HepG2 (cell line): ENCODE results near the gene MAP2K1. TPM values are rescaled to one million over a fixed set of nuclear protein-coding genes. Genes with fewer than 3 reads are reported as not detected.

ENCODE experiments used
- ATAC-seq: fragments of 200-7000 bp; cut with Tn5 transposase; 3 replicates; pipeline ENCODE4 v1.9.1; 2020; ENCODE audit warnings: mild to moderate bottlenecking, moderate library complexity
- BruUV-seq: library from RNA; stranded (reverse); fragments of 400-500 nt; replicated peaks from 2 replicates; lab custom pipeline; 2021; lab: Mats Ljungman, UMichigan
- CTCF ChIA-PET: fragments of 300-600 bp; formaldehyde crosslinking; extraction: SDS; loops from one replicate; lab custom pipeline; 2021; ENCODE audit warnings: low total read pairs, inconsistent platforms, low intra/inter-chr PET ratio; lab: Yijun Ruan, JAX
- POLR2A ChIA-PET: fragments of 350-600 bp; sonication (Branson Sonifier 250); formaldehyde crosslinking; loops from one replicate; lab custom pipeline; 2020; ENCODE audit warnings: antibody characterized with exemption, inconsistent platforms; lab: Yijun Ruan, JAX
- DNase-seq: peaks from one replicate; pipeline ENCODE4 v3.0.0-alpha.2; 2015; ENCODE audit warnings: low spot score
- FAIRE-seq: peaks from 3 replicates; lab custom pipeline; 2011; peaks lifted over from hg19 to GRCh38; lab: Jason Lieb, UNC
- H2AFZ ChIP-seq: one replicate; pipeline ENCODE4 v1.6.1; 2011; ENCODE audit warnings: low read length, inconsistent platforms
- H3K27ac ChIP-seq: fragments of 300-600 bp; 3 replicates; pipeline ENCODE4 v1.8.0; 2011; ENCODE audit warnings: mixed run types, mild to moderate bottlenecking, mixed read lengths, low read length, inconsistent platforms; ENCODE audit not compliant: insufficient read depth; ENCODE audit errors: extremely low read length
- H3K27me3 ChIP-seq, 2 experiments: fragments of 200-600 bp in 1 of 2; 2 replicates in 1 of 2; 3 replicates in 1 of 2; pipeline versions ENCODE4 v1.6.0 to v1.8.0; 2011; ENCODE audit warnings: low read length in 2 of 2, mild to moderate bottlenecking in 2 of 2, moderate library complexity in 2 of 2, inconsistent platforms in 1 of 2; ENCODE audit not compliant: insufficient read depth in 2 of 2, control insufficient read depth in 1 of 2
- H3K36me3 ChIP-seq, 2 experiments: fragments of 200-600 bp in 1 of 2; replicated peaks in 1 of 2; 2 replicates in 1 of 2; 3 replicates in 1 of 2; pipeline versions ENCODE4 v1.5.1 to v1.8.0; 2011; ENCODE audit warnings: low read length in 2 of 2, inconsistent platforms in 1 of 2; ENCODE audit not compliant: insufficient read depth in 2 of 2, control insufficient read depth in 1 of 2
- H3K4me1 ChIP-seq: 2 replicates; pipeline ENCODE4 v1.5.1; 2012; ENCODE audit warnings: low read length, inconsistent platforms; ENCODE audit not compliant: insufficient read depth
- H3K4me2 ChIP-seq: 2 replicates; pipeline ENCODE4 v1.6.0; 2011; ENCODE audit warnings: low read depth, low read length, inconsistent platforms
- H3K4me3 ChIP-seq, 3 experiments: fragments of 200-600 bp in 1 of 3; sonication (generic), shearing (Covaris generic) in 1 of 3; replicated peaks in 1 of 3; 2 replicates each; pipeline ENCODE4 v1.5.1; 2011 to 2016; ENCODE audit warnings: low read length in 3 of 3, inconsistent platforms in 2 of 3, low read depth in 2 of 3, mild to moderate bottlenecking in 2 of 3, control low read depth in 1 of 3, mixed read lengths in 1 of 3; ENCODE audit not compliant: insufficient read depth in 1 of 3
- H3K79me2 ChIP-seq: one replicate; pipeline ENCODE4 v1.6.1; 2011; ENCODE audit warnings: low read length, inconsistent platforms; ENCODE audit not compliant: insufficient read depth
- H3K9ac ChIP-seq: 2 replicates; pipeline ENCODE4 v1.6.0; 2011; ENCODE audit warnings: mild to moderate bottlenecking, low read depth, low read length, inconsistent platforms; ENCODE audit not compliant: insufficient read depth
- H3K9me3 ChIP-seq: 2 replicates; pipeline ENCODE4 v1.5.1; 2012; ENCODE audit warnings: mild to moderate bottlenecking, low read length
- H4K20me1 ChIP-seq: 2 replicates; pipeline ENCODE4 v1.6.0; 2011; ENCODE audit warnings: inconsistent platforms, mild to moderate bottlenecking, low read length, moderate library complexity; ENCODE audit not compliant: insufficient read depth
- IRF2 ChIP-seq: IDR thresholded peaks from 2 replicates; pipeline ENCODE4 v1.6.1; 2018; ENCODE audit warnings: missing genetic modification reagents, missing compliant biosample characterization
- JDP2 ChIP-seq: sonication (generic); formaldehyde crosslinking; IDR thresholded peaks from 2 replicates; pipeline ENCODE4 v1.8.1; 2022; ENCODE audit warnings: missing genetic modification reagents, borderline replicate concordance
- JUNB ChIP-seq: sonication (generic); formaldehyde crosslinking; IDR thresholded peaks from 2 replicates; pipeline ENCODE4 v1.8.0; 2022; ENCODE audit warnings: missing genetic modification reagents, mild to moderate bottlenecking, borderline replicate concordance
- SALL2 ChIP-seq: sonication (generic); formaldehyde crosslinking; IDR thresholded peaks from 2 replicates; pipeline ENCODE4 v1.8.1; 2023; ENCODE audit warnings: mild to moderate bottlenecking, missing genetic modification reagents, inconsistent platforms
- TOE1 ChIP-seq: sonication (generic); formaldehyde crosslinking; IDR thresholded peaks from 2 replicates; pipeline ENCODE4 v1.4.0; 2020; ENCODE audit warnings: mild to moderate bottlenecking, missing genetic modification reagents
- ZBTB20 ChIP-seq: sonication (generic); formaldehyde crosslinking; IDR thresholded peaks from 2 replicates; pipeline ENCODE4 v1.8.1; 2023; ENCODE audit warnings: missing genetic modification reagents, low read depth, mild to moderate bottlenecking, borderline replicate concordance
- ZFP36L2 ChIP-seq: sonication (generic); formaldehyde crosslinking; IDR thresholded peaks from 2 replicates; pipeline ENCODE4 v1.4.0; 2020; ENCODE audit warnings: missing genetic modification reagents
- ZNF83 ChIP-seq: sonication (generic); formaldehyde crosslinking; IDR thresholded peaks from 2 replicates; pipeline ENCODE4 v1.4.0; 2020; ENCODE audit warnings: missing genetic modification reagents, mild to moderate bottlenecking, borderline replicate concordance
- ZSCAN22 ChIP-seq: sonication (generic); formaldehyde crosslinking; IDR thresholded peaks from 2 replicates; pipeline ENCODE4 v1.4.0; 2020; ENCODE audit warnings: mild to moderate bottlenecking, missing genetic modification reagents
- WGBS: methylation state at CpG from one replicate; pipeline ENCODE4 v1.1.6; 2017; ENCODE audit warnings: low lambda C conversion rate; 5-methylcytosine and 5-hydroxymethylcytosine counted together
- in situ Hi-C: cut with HindIII; loops from 2 replicates; pipeline ENCODE4 v1.10.0; 2017; ENCODE audit warnings: low pct_unique_long_range_greater_than_20kb; ENCODE audit not compliant: extremely low pct_ligation_motif_present
- intact Hi-C: fragments of 100-400 bp; cut with micrococcal nuclease; formaldehyde crosslinking; loops from one replicate; pipeline ENCODE4 v1.10.0; 2022; ENCODE audit not compliant: unreplicated experiment
- polyA plus RNA-seq, 8 experiments: library from polyadenylated mRNA; depleted of rRNA in 3 of 8; stranded (reverse) in 7 of 8; unstranded in 1 of 8; fragments of >200 nt; fragmentation: Illumina TruSeq in 4 of 8; extraction: Trizol in 4 of 8; gene quantifications; 2 replicates each; pipeline versions ENCODE4 v1.2.1 to v1.2.3, GENCODE V29; 2011 to 2016; ENCODE audit warnings: low read depth in 4 of 8, missing spikeins in 1 of 8, mixed read lengths in 1 of 8; ENCODE audit not compliant: insufficient read depth in 1 of 8
- total RNA-seq, 5 experiments: library from RNA; depleted of rRNA; stranded (reverse); fragments of >200 nt; fragmentation: Illumina TruSeq; extraction: Trizol; gene quantifications; 2 replicates each; pipeline ENCODE4 v1.2.3, GENCODE V29; 2016; ENCODE audit warnings: low read depth in 1 of 5
- TF ChIP-seq, protein P1 (sequence below): sonication (generic); formaldehyde crosslinking; conservative IDR thresholded peaks from 2 replicates; pipeline ENCODE4 v1.5.0; 2020; ENCODE audit warnings: missing genetic modification reagents
- TF ChIP-seq, protein P2 (sequence below): sonication (generic); formaldehyde crosslinking; IDR thresholded peaks from 2 replicates; pipeline ENCODE4 v1.8.1; 2023; ENCODE audit warnings: mild to moderate bottlenecking, missing genetic modification reagents, borderline replicate concordance
- TF ChIP-seq, protein P3 (sequence below): sonication (generic); formaldehyde crosslinking; IDR thresholded peaks from 2 replicates; pipeline ENCODE4 v1.5.1; 2020; ENCODE audit warnings: mild to moderate bottlenecking, missing genetic modification reagents, borderline replicate concordance
- TF ChIP-seq, protein P4 (sequence below): sonication (generic); formaldehyde crosslinking; IDR thresholded peaks from 2 replicates; pipeline ENCODE4 v1.8.0; 2023; ENCODE audit warnings: mild to moderate bottlenecking, missing genetic modification reagents
- TF ChIP-seq, protein P5 (sequence below): sonication (generic); formaldehyde crosslinking; IDR thresholded peaks from 2 replicates; pipeline ENCODE4 v1.4.0; 2020; ENCODE audit warnings: missing genetic modification reagents

MAP2K1 gene
- total and polyA plus RNA-seq, 2 of the 13 experiments (the other 11 are each of a cell fraction or from before 2014, with no cell fraction given): 24.1 to 49.2 TPM

DNA sequence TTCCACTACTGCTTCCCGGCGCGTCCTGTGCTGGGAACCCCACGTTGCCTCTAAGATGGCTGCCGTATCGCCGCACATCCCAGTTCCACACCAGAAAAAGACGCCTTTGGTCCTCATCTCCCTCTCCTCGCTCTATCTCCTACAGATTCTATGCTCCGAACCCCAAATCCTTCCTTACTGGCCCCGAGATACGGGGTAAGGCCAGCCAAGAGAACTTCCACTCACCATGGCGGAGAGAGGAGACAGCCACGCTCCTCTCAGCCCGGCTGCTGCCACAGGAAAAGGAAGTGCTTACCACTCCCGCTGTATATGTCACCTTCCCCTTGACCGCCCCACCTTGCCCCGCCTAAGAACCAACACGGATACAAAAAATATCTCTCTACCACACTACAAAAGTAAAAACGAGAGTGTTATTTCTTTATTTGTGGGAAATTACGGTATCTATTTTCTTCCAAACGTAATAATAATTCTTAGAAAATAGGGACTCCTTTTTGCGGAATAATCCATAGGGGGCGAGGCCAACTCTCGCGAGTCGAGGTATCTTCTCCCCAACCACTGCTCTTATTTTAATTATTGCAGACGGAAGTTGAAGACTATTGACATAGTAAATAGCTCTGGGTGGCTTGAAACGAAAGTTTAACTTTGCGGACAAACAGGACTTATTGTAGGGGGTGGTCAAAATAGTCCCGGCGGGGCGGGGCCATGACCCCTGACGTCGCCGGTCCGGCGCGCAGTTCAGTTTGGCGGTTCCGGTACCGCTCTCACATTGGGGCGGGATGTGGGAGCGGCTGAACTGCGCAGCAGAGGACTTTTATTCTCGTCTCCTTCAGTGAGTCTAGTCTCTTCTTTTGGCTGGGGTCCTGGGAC lies 118.1 kb downstream of the MAP2K1 start, which contains the start of the genes RPL4 and ZWILCH:
Gene RPL4 (minus strand): TSS at position 293 of the 867 bp plus-strand sequence. CDS start 65 bp downstream, at position 228.
Gene ZWILCH (plus strand): TSS at position 764 of the 867 bp plus-strand sequence. CDS start 13 bp downstream, at position 777.
- peak; percentile 97 for DNase-seq
- in situ Hi-C loops: no loop called here
- Histone ChIP-seq H3K27ac (peak within 1 kb of the TSS; percentile 89), H3K9ac (peak within 1 kb of the TSS; percentile 96), H3K79me2 (peaks cover 55% of the 10 kb centered on the region), H2AFZ (peak within 1 kb of the TSS; percentile 75), H4K20me1 (peaks cover 31% of the 10 kb centered on the region), H3K4me2 (peak within 1 kb of the TSS; percentile 93), H3K27me3 (peaks cover 0 to 5% of the 10 kb centered on the region in 2 experiments; a peak in 1 of 5 replicates), H3K4me1 (peaks cover 50% of the 10 kb centered on the region), H3K9me3 (no peaks in the 10 kb centered on the region), H3K4me3 (peak within 1 kb of the TSS; percentile 69 to 100 (median 88)), H3K36me3 (peaks cover 6 to 34% of the 10 kb centered on the region in 2 experiments; a peak in 4 of 5 replicates)
- no TSS peak for BruUV-seq
- intact Hi-C loops: loop anchor here (5.0 kb wide), 1 partner anchor 63 kb away; the partner anchor contains the start of gene LCTL
- POLR2A ChIA-PET: interaction anchor here (0.6 to 1.4 kb wide), 22 partner anchors 8 to 1802 kb away, joined by 3 to 13 read pairs (median 4); partner anchors contain the start of genes LCTL, MAP2K1, RAB11A and SNAPC5
- CTCF ChIA-PET: no interaction called here
- ATAC-seq: peak; percentile 90
- FAIRE-seq: no peak
- WGBS: under 1% methylated on average over 37 of the region's 46 CpGs
- TF ChIP-seq, protein P1, sequence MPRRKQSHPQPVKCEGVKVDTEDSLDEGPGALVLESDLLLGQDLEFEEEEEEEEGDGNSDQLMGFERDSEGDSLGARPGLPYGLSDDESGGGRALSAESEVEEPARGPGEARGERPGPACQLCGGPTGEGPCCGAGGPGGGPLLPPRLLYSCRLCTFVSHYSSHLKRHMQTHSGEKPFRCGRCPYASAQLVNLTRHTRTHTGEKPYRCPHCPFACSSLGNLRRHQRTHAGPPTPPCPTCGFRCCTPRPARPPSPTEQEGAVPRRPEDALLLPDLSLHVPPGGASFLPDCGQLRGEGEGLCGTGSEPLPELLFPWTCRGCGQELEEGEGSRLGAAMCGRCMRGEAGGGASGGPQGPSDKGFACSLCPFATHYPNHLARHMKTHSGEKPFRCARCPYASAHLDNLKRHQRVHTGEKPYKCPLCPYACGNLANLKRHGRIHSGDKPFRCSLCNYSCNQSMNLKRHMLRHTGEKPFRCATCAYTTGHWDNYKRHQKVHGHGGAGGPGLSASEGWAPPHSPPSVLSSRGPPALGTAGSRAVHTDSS (CRISPR knock-in tag): no peak
- TF ChIP-seq ZFP36L2 (CRISPR knock-in tag): no peak
- TF ChIP-seq ZNF83: 0 out of 2 replicates have a peak, but pooled peaks have one; percentile 57
- no peak for TF ChIP-seq JDP2 (CRISPR knock-in tag)
- TF ChIP-seq, protein P2, sequence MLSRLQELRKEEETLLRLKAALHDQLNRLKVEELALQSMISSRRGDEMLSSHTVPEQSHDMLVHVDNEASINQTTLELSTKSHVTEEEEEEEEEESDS (CRISPR knock-in tag): 0 out of 2 replicates have a peak, but pooled peaks have one; percentile 33
- TF ChIP-seq, protein P3, sequence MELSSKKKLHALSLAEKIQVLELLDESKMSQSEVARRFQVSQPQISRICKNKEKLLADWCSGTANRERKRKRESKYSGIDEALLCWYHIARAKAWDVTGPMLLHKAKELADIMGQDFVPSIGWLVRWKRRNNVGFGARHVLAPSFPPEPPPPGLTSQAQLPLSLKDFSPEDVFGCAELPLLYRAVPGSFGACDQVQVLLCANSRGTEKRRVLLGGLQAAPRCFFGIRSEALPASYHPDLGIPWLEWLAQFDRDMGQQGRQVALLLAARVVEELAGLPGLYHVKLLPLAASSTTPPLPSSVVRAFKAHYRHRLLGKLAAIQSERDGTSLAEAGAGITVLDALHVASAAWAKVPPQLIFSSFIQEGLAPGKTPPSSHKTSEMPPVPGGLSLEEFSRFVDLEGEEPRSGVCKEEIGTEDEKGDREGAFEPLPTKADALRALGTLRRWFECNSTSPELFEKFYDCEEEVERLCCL (CRISPR knock-in tag): no peak
- TF ChIP-seq, protein P4, sequence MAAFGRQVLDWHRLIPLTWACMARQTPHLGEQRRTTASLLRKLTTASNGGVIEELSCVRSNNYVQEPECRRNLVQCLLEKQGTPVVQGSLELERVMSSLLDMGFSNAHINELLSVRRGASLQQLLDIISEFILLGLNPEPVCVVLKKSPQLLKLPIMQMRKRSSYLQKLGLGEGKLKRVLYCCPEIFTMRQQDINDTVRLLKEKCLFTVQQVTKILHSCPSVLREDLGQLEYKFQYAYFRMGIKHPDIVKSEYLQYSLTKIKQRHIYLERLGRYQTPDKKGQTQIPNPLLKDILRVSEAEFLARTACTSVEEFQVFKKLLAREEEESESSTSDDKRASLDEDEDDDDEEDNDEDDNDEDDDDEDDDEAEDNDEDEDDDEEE (CRISPR knock-in tag): no peak
- peak; percentile 57 for TF ChIP-seq IRF2 (CRISPR knock-in tag)
- TF ChIP-seq SALL2 (CRISPR knock-in tag): 0 out of 2 replicates have a peak, but pooled peaks have one; percentile 54
- TF ChIP-seq ZSCAN22 (CRISPR knock-in tag): no peak
- TF ChIP-seq ZBTB20 (CRISPR knock-in tag): peak; percentile 37; the same call in 1 of the 2 replicates
- TF ChIP-seq, protein P5, sequence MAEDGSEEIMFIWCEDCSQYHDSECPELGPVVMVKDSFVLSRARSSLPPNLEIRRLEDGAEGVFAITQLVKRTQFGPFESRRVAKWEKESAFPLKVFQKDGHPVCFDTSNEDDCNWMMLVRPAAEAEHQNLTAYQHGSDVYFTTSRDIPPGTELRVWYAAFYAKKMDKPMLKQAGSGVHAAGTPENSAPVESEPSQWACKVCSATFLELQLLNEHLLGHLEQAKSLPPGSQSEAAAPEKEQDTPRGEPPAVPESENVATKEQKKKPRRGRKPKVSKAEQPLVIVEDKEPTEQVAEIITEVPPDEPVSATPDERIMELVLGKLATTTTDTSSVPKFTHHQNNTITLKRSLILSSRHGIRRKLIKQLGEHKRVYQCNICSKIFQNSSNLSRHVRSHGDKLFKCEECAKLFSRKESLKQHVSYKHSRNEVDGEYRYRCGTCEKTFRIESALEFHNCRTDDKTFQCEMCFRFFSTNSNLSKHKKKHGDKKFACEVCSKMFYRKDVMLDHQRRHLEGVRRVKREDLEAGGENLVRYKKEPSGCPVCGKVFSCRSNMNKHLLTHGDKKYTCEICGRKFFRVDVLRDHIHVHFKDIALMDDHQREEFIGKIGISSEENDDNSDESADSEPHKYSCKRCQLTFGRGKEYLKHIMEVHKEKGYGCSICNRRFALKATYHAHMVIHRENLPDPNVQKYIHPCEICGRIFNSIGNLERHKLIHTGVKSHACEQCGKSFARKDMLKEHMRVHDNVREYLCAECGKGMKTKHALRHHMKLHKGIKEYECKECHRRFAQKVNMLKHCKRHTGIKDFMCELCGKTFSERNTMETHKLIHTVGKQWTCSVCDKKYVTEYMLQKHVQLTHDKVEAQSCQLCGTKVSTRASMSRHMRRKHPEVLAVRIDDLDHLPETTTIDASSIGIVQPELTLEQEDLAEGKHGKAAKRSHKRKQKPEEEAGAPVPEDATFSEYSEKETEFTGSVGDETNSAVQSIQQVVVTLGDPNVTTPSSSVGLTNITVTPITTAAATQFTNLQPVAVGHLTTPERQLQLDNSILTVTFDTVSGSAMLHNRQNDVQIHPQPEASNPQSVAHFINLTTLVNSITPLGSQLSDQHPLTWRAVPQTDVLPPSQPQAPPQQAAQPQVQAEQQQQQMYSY (CRISPR knock-in tag): no peak
- TF ChIP-seq TOE1: no peak
- no peak for TF ChIP-seq JUNB (CRISPR knock-in tag)
